HEK293 (cell line): ENCODE measurements around the gene KCNQ1.

Experiments used
- CTCF ChIA-PET: fragments of 350-600 bp; formaldehyde crosslinking; extraction: SDS; loops from one replicate; lab custom pipeline; 2021; ENCODE audit warnings: antibody characterized with exemption; lab: Yijun Ruan, JAX
- POLR2A ChIA-PET: fragments of 300-600 bp; formaldehyde crosslinking; extraction: SDS; loops from one replicate; lab custom pipeline; 2020; ENCODE audit warnings: antibody characterized with exemption, inconsistent platforms; lab: Yijun Ruan, JAX
- H3K27ac ChIP-seq: fragments of 200-500 bp; sonication (Bioruptor generic); 2 replicates; pipeline ENCODE4 v1.5.1; 2014; ENCODE audit warnings: low read depth, low read length, control low read depth, inconsistent platforms; ENCODE audit errors: extremely low read depth
- H3K36me3 ChIP-seq, 2 experiments: fragments of 200-500 bp in 1 of 2; sonication (Bioruptor generic) in 1 of 2; 1 replicate in 1 of 2; 2 replicates in 1 of 2; pipeline ENCODE4 v1.5.1; 2014 to 2017; ENCODE audit warnings: inconsistent platforms in 2 of 2, low read length in 2 of 2; ENCODE audit not compliant: control insufficient read depth in 2 of 2, insufficient read depth in 1 of 2
- H3K4me1 ChIP-seq: fragments of 200-500 bp; sonication (Bioruptor generic); 2 replicates; pipeline ENCODE4 v1.5.1; 2014; ENCODE audit warnings: mild to moderate bottlenecking, low read length, inconsistent platforms; ENCODE audit not compliant: control insufficient read depth, insufficient read depth
- H3K4me3 ChIP-seq: 2 replicates; pipeline ENCODE4 v1.5.1; 2011; ENCODE audit warnings: low read depth, mild to moderate bottlenecking, control low read depth, low read length, moderate library complexity
- H3K9me3 ChIP-seq: fragments of 200-500 bp; sonication (Bioruptor generic); 2 replicates; pipeline ENCODE4 v1.5.1; 2014; ENCODE audit warnings: low read depth, low read length, inconsistent platforms; ENCODE audit not compliant: control insufficient read depth, insufficient read depth
- GLI4 ChIP-seq: fragments of 450-650 bp; formaldehyde crosslinking; IDR thresholded peaks from 2 replicates; pipeline ENCODE4 v1.5.1; 2016; ENCODE audit warnings: missing biosample characterization, missing genetic modification characterization
- MEIS1 ChIP-seq: sonication (generic); formaldehyde crosslinking; IDR thresholded peaks from 2 replicates; pipeline ENCODE4 v1.8.1; 2022; ENCODE audit warnings: missing genetic modification reagents, mild to moderate bottlenecking, borderline replicate concordance
- SCRT2 ChIP-seq: fragments of 450-650 bp; formaldehyde crosslinking; IDR thresholded peaks from 2 replicates; pipeline ENCODE4 v1.5.1; 2016; ENCODE audit warnings: missing biosample characterization, missing genetic modification characterization
- SP3 ChIP-seq: fragments of 450-650 bp; formaldehyde crosslinking; IDR thresholded peaks from 2 replicates; pipeline ENCODE4 v1.5.1; 2016; ENCODE audit warnings: missing biosample characterization, missing genetic modification characterization
- ZNF121 ChIP-seq: fragments of 450-650 bp; formaldehyde crosslinking; IDR thresholded peaks from 2 replicates; pipeline ENCODE4 v1.5.1; 2016; ENCODE audit warnings: missing biosample characterization, missing genetic modification characterization
- ZNF132 ChIP-seq: fragments of 450-650 bp; formaldehyde crosslinking; IDR thresholded peaks from 2 replicates; pipeline ENCODE4 v1.5.1; 2017; ENCODE audit warnings: missing biosample characterization, missing genetic modification characterization, borderline replicate concordance
- ZNF140 ChIP-seq: fragments of 450-650 bp; formaldehyde crosslinking; IDR thresholded peaks from 2 replicates; pipeline ENCODE4 v1.5.1; 2016; ENCODE audit warnings: missing biosample characterization, missing genetic modification characterization
- ZNF169 ChIP-seq: fragments of 450-650 bp; formaldehyde crosslinking; IDR thresholded peaks from 2 replicates; pipeline ENCODE4 v1.5.1; 2016; ENCODE audit warnings: missing biosample characterization, missing genetic modification characterization
- ZNF19 ChIP-seq: fragments of 450-650 bp; formaldehyde crosslinking; IDR thresholded peaks from 2 replicates; pipeline ENCODE4; 2016; ENCODE audit warnings: missing biosample characterization, missing genetic modification characterization, low read depth
- ZNF214 ChIP-seq: fragments of 450-650 bp; formaldehyde crosslinking; IDR thresholded peaks from 2 replicates; pipeline ENCODE4 v1.5.1; 2017; ENCODE audit warnings: missing biosample characterization, mild to moderate bottlenecking, missing genetic modification characterization, borderline replicate concordance
- ZNF274 ChIP-seq, 2 experiments: fragments of 200-500 bp in 1 of 2; fragments of 450-650 bp in 1 of 2; sonication (Bioruptor generic) in 1 of 2; formaldehyde crosslinking in 1 of 2; IDR thresholded peaks; 2 replicates each; pipeline versions ENCODE4 v1.5.1 to v1.6.1; 2014 to 2016; ENCODE audit warnings: borderline replicate concordance in 1 of 2, inconsistent platforms in 1 of 2, low read length in 1 of 2, missing biosample characterization in 1 of 2, missing genetic modification characterization in 1 of 2
- ZNF335 ChIP-seq: fragments of 450-650 bp; formaldehyde crosslinking; conservative IDR thresholded peaks from 2 replicates; pipeline ENCODE4 v1.5.1; 2016; ENCODE audit warnings: missing biosample characterization, missing genetic modification characterization
- ZNF391 ChIP-seq: fragments of 450-650 bp; formaldehyde crosslinking; IDR thresholded peaks from 2 replicates; pipeline ENCODE4 v1.5.1; 2016; ENCODE audit warnings: low read depth, missing biosample characterization, missing genetic modification characterization, borderline replicate concordance
- ZNF510 ChIP-seq: fragments of 450-650 bp; formaldehyde crosslinking; IDR thresholded peaks from 2 replicates; pipeline ENCODE4 v1.5.1; 2018; ENCODE audit warnings: mild to moderate bottlenecking, missing genetic modification characterization, missing biosample characterization; ENCODE audit not compliant: insufficient replicate concordance
- ZNF514 ChIP-seq: fragments of 450-650 bp; formaldehyde crosslinking; IDR thresholded peaks from 2 replicates; pipeline ENCODE4 v1.5.1; 2016; ENCODE audit warnings: missing biosample characterization, missing genetic modification characterization
- ZNF621 ChIP-seq: fragments of 450-650 bp; formaldehyde crosslinking; IDR thresholded peaks from 2 replicates; pipeline ENCODE4 v1.5.1; 2017; ENCODE audit warnings: missing biosample characterization, missing genetic modification characterization
- ZNF776 ChIP-seq: fragments of 450-650 bp; formaldehyde crosslinking; IDR thresholded peaks from 2 replicates; pipeline ENCODE4 v1.5.0; 2017; ENCODE audit warnings: missing biosample characterization, missing genetic modification characterization, borderline replicate concordance
- ZXDB ChIP-seq: fragments of 450-650 bp; formaldehyde crosslinking; IDR thresholded peaks from 2 replicates; pipeline ENCODE4 v1.5.1; 2016; ENCODE audit warnings: missing biosample characterization, missing genetic modification characterization
- TF ChIP-seq, protein P1 (sequence below): fragments of 450-650 bp; formaldehyde crosslinking; IDR thresholded peaks from 2 replicates; pipeline ENCODE4 v1.5.1; 2016; ENCODE audit warnings: missing biosample characterization, missing genetic modification characterization
- TF ChIP-seq, protein P2 (sequence below): fragments of 450-650 bp; formaldehyde crosslinking; IDR thresholded peaks from 2 replicates; pipeline ENCODE4 v1.5.1; 2016; ENCODE audit warnings: missing biosample characterization, missing genetic modification characterization
- TF ChIP-seq, protein P3 (sequence below): fragments of 450-650 bp; formaldehyde crosslinking; IDR thresholded peaks from 2 replicates; pipeline ENCODE4 v1.5.1; 2017; ENCODE audit warnings: missing biosample characterization, missing genetic modification characterization

The KCNQ1 gene

DNA sequence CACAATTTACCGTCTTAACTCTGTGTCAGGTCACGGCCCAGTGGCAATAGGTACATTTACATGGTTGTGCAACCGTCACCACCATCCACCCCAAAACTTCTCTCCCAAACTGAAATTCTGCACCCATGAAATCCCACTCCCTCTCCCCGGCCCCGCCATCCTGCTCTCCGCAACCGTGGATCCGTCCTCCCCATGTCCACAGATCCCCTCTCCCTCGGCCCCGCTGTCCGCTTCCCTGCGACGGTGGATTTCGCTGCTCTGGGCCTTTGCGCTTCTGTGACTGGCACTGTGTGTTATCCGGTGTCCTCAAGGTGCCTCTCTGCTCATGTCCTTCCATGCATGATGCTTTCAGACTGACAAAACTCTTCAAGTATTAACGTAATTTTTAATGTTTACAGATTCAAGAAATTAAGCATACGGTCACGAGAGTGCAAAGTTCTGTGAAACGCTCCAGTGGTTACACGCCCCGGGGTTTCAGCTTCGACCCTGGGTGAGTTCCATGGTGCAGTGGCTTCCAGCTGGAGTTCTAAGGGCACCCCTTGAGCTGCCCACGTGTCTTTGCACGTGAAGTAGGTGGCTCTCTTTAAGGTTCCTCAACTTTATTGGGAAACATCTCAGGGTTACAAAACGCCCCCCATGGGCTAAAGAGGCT, 76.4 kb downstream of the KCNQ1 start:
- Histone ChIP-seq H3K4me3 (no peak overlapping the region), H3K27ac (no peak overlapping the region), H3K36me3 (no peaks in the 10 kb centered on the region), H3K9me3 (no peaks in the 10 kb centered on the region), H3K4me1 (no peaks in the 10 kb centered on the region)
- CTCF ChIA-PET, result interaction anchor here (2.0 kb wide), 1 partner anchor 10 kb away, joined by 8 read pairs; no protein-coding TSS in a partner anchor
- TF ChIP-seq ZNF19 (no peak), MEIS1 (CRISPR knock-in tag) (no peak), ZNF121 (no peak), ZNF274 (IDR thresholded peaks at IDR 0.05; ENCODE audit: low read length) (no peak), ZNF274 (tag by site-specific recombination; IDR thresholded peaks at IDR 0.05; ENCODE audit: borderline replicate concordance) (no peak)
- TF ChIP-seq, protein P1, sequence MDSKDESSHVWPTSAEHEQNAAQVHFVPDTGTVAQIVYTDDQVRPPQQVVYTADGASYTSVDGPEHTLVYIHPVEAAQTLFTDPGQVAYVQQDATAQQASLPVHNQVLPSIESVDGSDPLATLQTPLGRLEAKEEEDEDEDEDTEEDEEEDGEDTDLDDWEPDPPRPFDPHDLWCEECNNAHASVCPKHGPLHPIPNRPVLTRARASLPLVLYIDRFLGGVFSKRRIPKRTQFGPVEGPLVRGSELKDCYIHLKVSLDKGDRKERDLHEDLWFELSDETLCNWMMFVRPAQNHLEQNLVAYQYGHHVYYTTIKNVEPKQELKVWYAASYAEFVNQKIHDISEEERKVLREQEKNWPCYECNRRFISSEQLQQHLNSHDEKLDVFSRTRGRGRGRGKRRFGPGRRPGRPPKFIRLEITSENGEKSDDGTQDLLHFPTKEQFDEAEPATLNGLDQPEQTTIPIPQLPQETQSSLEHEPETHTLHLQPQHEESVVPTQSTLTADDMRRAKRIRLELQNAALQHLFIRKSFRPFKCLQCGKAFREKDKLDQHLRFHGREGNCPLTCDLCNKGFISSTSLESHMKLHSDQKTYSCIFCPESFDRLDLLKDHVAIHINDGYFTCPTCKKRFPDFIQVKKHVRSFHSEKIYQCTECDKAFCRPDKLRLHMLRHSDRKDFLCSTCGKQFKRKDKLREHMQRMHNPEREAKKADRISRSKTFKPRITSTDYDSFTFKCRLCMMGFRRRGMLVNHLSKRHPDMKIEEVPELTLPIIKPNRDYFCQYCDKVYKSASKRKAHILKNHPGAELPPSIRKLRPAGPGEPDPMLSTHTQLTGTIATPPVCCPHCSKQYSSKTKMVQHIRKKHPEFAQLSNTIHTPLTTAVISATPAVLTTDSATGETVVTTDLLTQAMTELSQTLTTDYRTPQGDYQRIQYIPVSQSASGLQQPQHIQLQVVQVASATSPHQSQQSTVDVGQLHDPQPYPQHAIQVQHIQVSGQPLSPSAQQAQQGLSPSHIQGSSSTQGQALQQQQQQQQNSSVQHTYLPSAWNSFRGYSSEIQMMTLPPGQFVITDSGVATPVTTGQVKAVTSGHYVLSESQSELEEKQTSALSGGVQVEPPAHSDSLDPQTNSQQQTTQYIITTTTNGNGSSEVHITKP (tag by site-specific recombination), result no peak
- TF ChIP-seq, all 188 proteins: peak for 0
- POLR2A ChIA-PET, result no interaction called here

DNA sequence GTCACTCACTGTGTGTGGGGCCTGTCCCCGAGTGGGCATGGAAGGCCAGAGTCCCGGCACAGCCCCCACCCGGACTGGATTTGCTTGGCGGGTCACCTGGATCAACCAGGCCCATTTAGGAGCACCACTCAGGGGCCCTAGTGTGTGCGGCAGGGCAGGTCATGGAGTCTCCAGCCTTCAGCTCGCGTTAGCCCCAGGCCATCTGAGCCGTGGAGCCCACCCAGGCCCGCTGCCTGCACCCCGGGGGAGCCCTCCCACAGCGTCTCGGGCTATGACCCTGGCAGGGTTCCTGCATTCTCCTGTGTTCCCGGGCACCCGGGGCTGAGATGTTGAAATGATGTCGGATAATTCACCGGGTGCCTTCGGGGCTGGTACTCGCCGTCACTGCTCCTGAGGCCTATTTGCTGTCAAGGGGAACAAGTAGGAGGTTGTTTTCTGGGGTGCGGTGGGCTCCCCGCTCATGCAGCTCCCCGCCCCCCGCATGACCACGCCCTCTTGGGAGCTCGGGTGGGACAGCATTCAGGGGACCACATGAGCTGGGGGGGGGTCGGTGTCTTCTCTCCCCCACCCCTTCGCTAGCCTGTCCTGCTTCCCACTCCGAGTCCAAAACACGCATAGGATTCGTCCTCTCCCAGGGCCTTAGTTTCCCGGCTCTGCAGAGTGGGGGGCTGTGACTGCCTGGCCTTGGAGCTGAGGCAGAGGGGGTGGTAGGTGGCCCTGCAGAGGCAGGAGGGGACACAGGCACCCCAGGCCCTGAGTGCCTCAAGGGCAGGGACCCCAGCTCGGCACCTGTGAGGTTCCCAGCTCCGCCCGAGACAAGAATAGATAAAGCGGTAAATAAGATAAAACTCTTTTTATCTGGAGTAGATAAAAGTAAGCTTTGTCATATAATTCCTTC, 77.2 kb downstream of the KCNQ1 start:
- ChIA-PET CTCF (interaction anchor here (0.6 to 2.0 kb wide), 4 partner anchors 9 to 328 kb away, joined by 3 to 8 read pairs (median 4); no protein-coding TSS in a partner anchor), POLR2A (no interaction called here)
- H3K27ac ChIP-seq, result no peak overlapping the region
- no peaks in the 10 kb centered on the region for H3K9me3 ChIP-seq
- no peaks in the 10 kb centered on the region for H3K36me3 ChIP-seq
- no peaks in the 10 kb centered on the region for H3K4me1 ChIP-seq
- TF ChIP-seq ZNF621 (tag by site-specific recombination) (no peak), GLI4 (tag by site-specific recombination) (no peak), ZNF169 (tag by site-specific recombination) (no peak), ZNF132 (no peak), ZNF514 (tag by site-specific recombination) (no peak), ZXDB (tag by site-specific recombination) (no peak), ZNF335 (tag by site-specific recombination) (no peak), ZNF510 (tag by site-specific recombination) (no peak), SP3 (tag by site-specific recombination) (no peak), ZNF140 (no peak), SCRT2 (tag by site-specific recombination) (no peak), ZNF776 (no peak), ZNF214 (tag by site-specific recombination) (no peak), ZNF391 (tag by site-specific recombination) (no peak)
- TF ChIP-seq, protein P2, sequence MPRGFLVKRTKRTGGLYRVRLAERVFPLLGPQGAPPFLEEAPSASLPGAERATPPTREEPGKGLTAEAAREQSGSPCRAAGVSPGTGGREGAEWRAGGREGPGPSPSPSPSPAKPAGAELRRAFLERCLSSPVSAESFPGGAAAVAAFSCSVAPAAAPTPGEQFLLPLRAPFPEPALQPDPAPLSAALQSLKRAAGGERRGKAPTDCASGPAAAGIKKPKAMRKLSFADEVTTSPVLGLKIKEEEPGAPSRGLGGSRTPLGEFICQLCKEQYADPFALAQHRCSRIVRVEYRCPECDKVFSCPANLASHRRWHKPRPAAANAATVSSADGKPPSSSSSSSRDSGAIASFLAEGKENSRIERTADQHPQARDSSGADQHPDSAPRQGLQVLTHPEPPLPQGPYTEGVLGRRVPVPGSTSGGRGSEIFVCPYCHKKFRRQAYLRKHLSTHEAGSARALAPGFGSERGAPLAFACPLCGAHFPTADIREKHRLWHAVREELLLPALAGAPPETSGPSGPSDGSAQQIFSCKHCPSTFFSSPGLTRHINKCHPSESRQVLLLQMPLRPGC (tag by site-specific recombination), result no peak
- TF ChIP-seq, protein P3, sequence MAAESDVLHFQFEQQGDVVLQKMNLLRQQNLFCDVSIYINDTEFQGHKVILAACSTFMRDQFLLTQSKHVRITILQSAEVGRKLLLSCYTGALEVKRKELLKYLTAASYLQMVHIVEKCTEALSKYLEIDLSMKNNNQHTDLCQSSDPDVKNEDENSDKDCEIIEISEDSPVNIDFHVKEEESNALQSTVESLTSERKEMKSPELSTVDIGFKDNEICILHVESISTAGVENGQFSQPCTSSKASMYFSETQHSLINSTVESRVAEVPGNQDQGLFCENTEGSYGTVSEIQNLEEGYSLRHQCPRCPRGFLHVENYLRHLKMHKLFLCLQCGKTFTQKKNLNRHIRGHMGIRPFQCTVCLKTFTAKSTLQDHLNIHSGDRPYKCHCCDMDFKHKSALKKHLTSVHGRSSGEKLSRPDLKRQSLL, result no peak
- no peak overlapping the region for H3K4me3 ChIP-seq
